K562 (cell line): Measurements from ENCODE around the gene RELL2. TPM values are rescaled to one million over a fixed set of nuclear protein-coding genes. Genes with fewer than 3 reads are reported as not detected.
A peak's percentile ranks its signal among the peaks of the same experiment; 100 is the strongest.

Experiments used
- ATF3 ChIP-seq, 2 experiments: fragments of 450-650 bp in 1 of 2; sonication (generic) in 1 of 2; formaldehyde crosslinking in 1 of 2; IDR thresholded peaks in 1 of 2; conservative IDR thresholded peaks in 1 of 2; 2 replicates each; pipeline versions ENCODE4 v1.6.1 to v1.8.1; 2016 to 2023; ENCODE audit warnings: mild to moderate bottlenecking in 2 of 2, moderate library complexity in 2 of 2, inconsistent platforms in 1 of 2, missing genetic modification reagents in 1 of 2
- FOXM1 ChIP-seq, 2 experiments: fragments of 450-650 bp in 1 of 2; sonication (generic) in 1 of 2; formaldehyde crosslinking in 1 of 2; IDR thresholded peaks; 2 replicates each; pipeline versions ENCODE4 v1.6.1 to v1.9.0; 2017 to 2022; ENCODE audit warnings: low read depth in 2 of 2, mild to moderate bottlenecking in 2 of 2, missing genetic modification reagents in 1 of 2, moderate library complexity in 1 of 2
- HCFC1 ChIP-seq: IDR thresholded peaks from 2 replicates; pipeline ENCODE4 v1.6.1; 2012; ENCODE audit warnings: low read depth, low read length, improper control_type of control experiment
- KLF6 ChIP-seq: fragments of 250-450 bp; sonication (Bioruptor Pico); IDR thresholded peaks from 2 replicates; pipeline ENCODE4 v1.4.0; 2020; ENCODE audit warnings: mild to moderate bottlenecking, moderate library complexity, borderline replicate concordance
- NCOA1 ChIP-seq: fragments of 450-650 bp; IDR thresholded peaks from 2 replicates; pipeline ENCODE4 v1.6.1; 2016; ENCODE audit warnings: low read depth
- PCBP2 ChIP-seq: fragments of 200-400 bp; formaldehyde crosslinking; IDR thresholded peaks from 2 replicates; pipeline ENCODE4 v1.6.1; 2018; ENCODE audit warnings: low read length, low read depth, mild to moderate bottlenecking, moderate library complexity; ENCODE audit not compliant: poor library complexity, severe bottlenecking
- PHF8 ChIP-seq: fragments of 200-600 bp; sonication (generic); IDR thresholded peaks from 2 replicates; pipeline ENCODE4 v1.6.1; 2012; ENCODE audit warnings: mixed run types, mild to moderate bottlenecking, inconsistent platforms, low read length, moderate library complexity, borderline replicate concordance
- POLR2G ChIP-seq: fragments of 200-400 bp; formaldehyde crosslinking; IDR thresholded peaks from 2 replicates; pipeline ENCODE4 v1.6.1; 2017; ENCODE audit warnings: low read depth, mild to moderate bottlenecking, antibody characterized with exemption, low read length, moderate library complexity
- PRPF4 ChIP-seq: fragments of 200-400 bp; formaldehyde crosslinking; IDR thresholded peaks from one replicate; pipeline ENCODE4 v1.6.1; 2017; ENCODE audit warnings: low read length, low read depth, mild to moderate bottlenecking; ENCODE audit not compliant: insufficient read depth, poor library complexity, severe bottlenecking
- PYGO2 ChIP-seq: fragments of 450-650 bp; IDR thresholded peaks from 2 replicates; pipeline ENCODE4 v1.6.1; 2016; ENCODE audit warnings: mild to moderate bottlenecking, missing genetic modification characterization, moderate library complexity, missing compliant biosample characterization
- RBBP5 ChIP-seq: fragments of 200-600 bp; sonication (generic); IDR thresholded peaks from 2 replicates; pipeline ENCODE4 v1.6.1; 2012; ENCODE audit warnings: borderline replicate concordance, mild to moderate bottlenecking, low read length, control low read depth, inconsistent platforms; ENCODE audit not compliant: insufficient read depth, poor library complexity, severe bottlenecking
- ZBTB33 ChIP-seq: sonication (generic); formaldehyde crosslinking; IDR thresholded peaks from 2 replicates; pipeline ENCODE4 v1.8.1; 2023; ENCODE audit warnings: mild to moderate bottlenecking, missing genetic modification reagents
- ZSCAN32 ChIP-seq: fragments of 450-650 bp; formaldehyde crosslinking; IDR thresholded peaks from 2 replicates; pipeline ENCODE4 v1.4.0; 2020; ENCODE audit warnings: mild to moderate bottlenecking, moderate library complexity
- polyA plus RNA-seq, 8 experiments: library from polyadenylated mRNA; depleted of rRNA in 4 of 8; stranded (reverse) in 5 of 8; unstranded in 3 of 8; fragments of >200 nt; fragmentation: Nextera tagmentation in 2 of 8; fragmentation: Illumina TruSeq in 1 of 8; extraction: Ambion mirVana in 2 of 8; extraction: Trizol in 1 of 8; gene quantifications; 2 replicates each; pipeline versions ENCODE4 v1.2.1 to v1.2.3, GENCODE V29; 2011 to 2014; ENCODE audit warnings: inconsistent platforms in 1 of 8, missing spikeins in 1 of 8
- total RNA-seq, 7 experiments: library from RNA; depleted of rRNA in 6 of 7; stranded (reverse); fragments of >200 nt in 6 of 7; fragmentation: Illumina TruSeq in 2 of 7; extraction: Trizol in 2 of 7; gene quantifications; 2 replicates each; pipeline versions ENCODE4 v1.2.1 to v1.2.3, GENCODE V29; 2011 to 2021; ENCODE audit warnings: low replicate concordance in 1 of 7
- TF ChIP-seq, protein P1 (sequence below): sonication (generic); formaldehyde crosslinking; IDR thresholded peaks from 2 replicates; pipeline ENCODE4 v1.8.0; 2022; ENCODE audit warnings: mild to moderate bottlenecking, low read depth, missing genetic modification reagents
- TF ChIP-seq, protein P2 (sequence below): fragments of 450-650 bp; formaldehyde crosslinking; IDR thresholded peaks from 2 replicates; pipeline ENCODE4 v1.4.0; 2020; ENCODE audit warnings: mild to moderate bottlenecking, mixed read lengths
- TF ChIP-seq, protein P3 (sequence below), 3 experiments: fragments of 200-800 bp in 1 of 3; sonication (Bioruptor generic) in 1 of 3; sonication (generic) in 1 of 3; formaldehyde crosslinking in 1 of 3; IDR thresholded peaks; 2 replicates each; pipeline versions ENCODE4 v1.6.1 to v1.8.0; 2016 to 2022; ENCODE audit warnings: mild to moderate bottlenecking in 2 of 3, missing compliant biosample characterization in 2 of 3, missing genetic modification characterization in 2 of 3, missing genetic modification reagents in 1 of 3

The RELL2 gene
- total and polyA plus RNA-seq, 9 of the 15 experiments (the other 6 are each of a cell fraction or from before 2014, with no cell fraction given) = 0.06 to 36.0 (median 14.3) TPM

DNA sequence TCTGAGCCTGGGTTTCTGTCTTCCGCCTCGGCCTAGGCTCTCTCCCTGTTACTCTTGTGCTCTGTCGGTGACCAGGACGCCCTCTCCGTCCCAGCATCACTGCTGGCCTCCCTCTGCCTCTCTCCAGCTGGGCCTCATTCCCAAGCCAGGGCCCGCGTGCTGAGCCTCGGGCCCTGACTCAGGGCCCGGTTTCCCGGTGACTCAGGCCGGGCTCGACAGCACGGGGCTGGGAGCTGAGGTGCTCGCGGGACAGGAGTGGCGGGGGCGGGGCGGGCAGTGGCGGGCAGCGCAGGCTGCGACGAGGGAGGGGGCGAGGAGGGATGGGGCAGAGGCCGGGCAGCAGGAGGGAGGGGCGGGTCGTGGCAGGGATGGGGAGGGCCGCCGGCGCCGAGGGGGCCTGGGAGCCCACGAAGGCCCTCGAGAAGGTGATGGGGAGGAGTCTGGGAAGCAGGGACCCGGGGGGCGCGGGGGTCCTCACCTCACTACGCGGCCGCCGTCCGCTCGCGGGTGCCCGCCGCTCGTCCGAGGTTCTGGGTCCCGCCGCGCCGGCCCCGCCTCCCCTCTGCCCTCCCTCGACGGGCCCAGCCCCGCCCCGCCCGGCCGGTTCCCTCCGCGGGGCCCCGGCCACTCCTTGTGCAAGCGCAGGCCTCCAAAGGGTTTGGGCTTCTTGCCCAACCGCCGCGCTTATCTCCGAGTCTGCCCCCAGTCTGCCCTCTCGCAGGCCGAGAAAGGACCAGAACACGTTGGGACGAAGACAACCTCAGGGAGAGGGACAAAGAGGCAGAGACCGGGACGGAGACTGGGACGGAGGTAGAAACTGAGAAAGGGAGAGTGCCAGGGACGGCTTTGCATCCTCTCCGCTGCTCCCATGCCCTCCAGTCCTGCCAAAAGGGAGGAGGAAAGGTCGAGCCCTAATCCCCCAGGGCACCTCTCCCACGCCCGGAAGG lies 45.2 kb downstream of the RELL2 start, which contains the start of gene ARAP3 (continued):
- TF ChIP-seq, protein P1, sequence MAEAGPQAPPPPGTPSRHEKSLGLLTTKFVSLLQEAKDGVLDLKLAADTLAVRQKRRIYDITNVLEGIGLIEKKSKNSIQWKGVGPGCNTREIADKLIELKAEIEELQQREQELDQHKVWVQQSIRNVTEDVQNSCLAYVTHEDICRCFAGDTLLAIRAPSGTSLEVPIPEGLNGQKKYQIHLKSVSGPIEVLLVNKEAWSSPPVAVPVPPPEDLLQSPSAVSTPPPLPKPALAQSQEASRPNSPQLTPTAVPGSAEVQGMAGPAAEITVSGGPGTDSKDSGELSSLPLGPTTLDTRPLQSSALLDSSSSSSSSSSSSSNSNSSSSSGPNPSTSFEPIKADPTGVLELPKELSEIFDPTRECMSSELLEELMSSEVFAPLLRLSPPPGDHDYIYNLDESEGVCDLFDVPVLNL (CRISPR knock-in tag) = no peak
- TF ChIP-seq ZSCAN32 (CRISPR knock-in tag) (no peak), FOXM1 (IDR thresholded peaks at IDR 0.05; ENCODE audit: low read depth) (no peak), FOXM1 (CRISPR knock-in tag; IDR thresholded peaks at IDR 0.05; ENCODE audit: low read depth) (no peak), NCOA1 (no peak), PHF8 (peak; percentile 31; the same call in 1 of the 2 replicates), HCFC1 (0 out of 2 replicates have a peak, but pooled peaks have one; percentile 13), ZBTB33 (no peak), POLR2G (peak; percentile 66), PYGO2 (tag) (no peak), KLF6 (CRISPR knock-in tag) (peak; percentile 50; the same call in 1 of the 2 replicates), PRPF4 (no peak), ATF3 (IDR thresholded peaks at IDR 0.05) (peak; percentile 18; the same call in 1 of the 2 replicates), ATF3 (CRISPR knock-in tag; conservative IDR thresholded peaks at IDR 0.05) (no peak), RBBP5 (peak; percentile 64), PCBP2 (no peak)
- TF ChIP-seq, protein P2, sequence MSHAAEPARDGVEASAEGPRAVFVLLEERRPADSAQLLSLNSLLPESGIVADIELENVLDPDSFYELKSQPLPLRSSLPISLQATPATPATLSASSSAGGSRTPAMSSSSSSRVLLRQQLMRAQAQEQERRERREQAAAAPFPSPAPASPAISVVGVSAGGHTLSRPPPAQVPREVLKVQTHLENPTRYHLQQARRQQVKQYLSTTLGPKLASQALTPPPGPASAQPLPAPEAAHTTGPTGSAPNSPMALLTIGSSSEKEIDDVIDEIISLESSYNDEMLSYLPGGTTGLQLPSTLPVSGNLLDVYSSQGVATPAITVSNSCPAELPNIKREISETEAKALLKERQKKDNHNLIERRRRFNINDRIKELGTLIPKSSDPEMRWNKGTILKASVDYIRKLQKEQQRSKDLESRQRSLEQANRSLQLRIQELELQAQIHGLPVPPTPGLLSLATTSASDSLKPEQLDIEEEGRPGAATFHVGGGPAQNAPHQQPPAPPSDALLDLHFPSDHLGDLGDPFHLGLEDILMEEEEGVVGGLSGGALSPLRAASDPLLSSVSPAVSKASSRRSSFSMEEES = no peak
- TF ChIP-seq, protein P3, sequence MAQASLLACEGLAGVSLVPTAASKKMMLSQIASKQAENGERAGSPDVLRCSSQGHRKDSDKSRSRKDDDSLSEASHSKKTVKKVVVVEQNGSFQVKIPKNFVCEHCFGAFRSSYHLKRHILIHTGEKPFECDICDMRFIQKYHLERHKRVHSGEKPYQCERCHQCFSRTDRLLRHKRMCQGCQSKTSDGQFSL (CRISPR knock-in tag; IDR thresholded peaks at IDR 0.05) = no peak
- TF ChIP-seq, protein P3 (tag; IDR thresholded peaks at IDR 0.05) = no peak
